ENCODE results near the gene C12orf43.

C12orf43 gene

GRCh38 chr12:120993496-120993895 lies 22.8 kb downstream of the C12orf43 start:
- no peak for DNase-seq (ENCODE audit: low read depth)
- no peak for TF ChIP-seq POLR2A (IDR thresholded peaks at IDR 0.05; ENCODE audit: extremely low read depth, insufficient read length)
- TF ChIP-seq, protein P1, sequence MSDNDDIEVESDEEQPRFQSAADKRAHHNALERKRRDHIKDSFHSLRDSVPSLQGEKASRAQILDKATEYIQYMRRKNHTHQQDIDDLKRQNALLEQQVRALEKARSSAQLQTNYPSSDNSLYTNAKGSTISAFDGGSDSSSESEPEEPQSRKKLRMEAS (IDR thresholded peaks at IDR 0.05; ENCODE audit: low read depth, low read length): no peak
- no peak for TF ChIP-seq MYC (IDR thresholded peaks at IDR 0.05; ENCODE audit: low read depth, low read length)
- TF ChIP-seq, protein P2, sequence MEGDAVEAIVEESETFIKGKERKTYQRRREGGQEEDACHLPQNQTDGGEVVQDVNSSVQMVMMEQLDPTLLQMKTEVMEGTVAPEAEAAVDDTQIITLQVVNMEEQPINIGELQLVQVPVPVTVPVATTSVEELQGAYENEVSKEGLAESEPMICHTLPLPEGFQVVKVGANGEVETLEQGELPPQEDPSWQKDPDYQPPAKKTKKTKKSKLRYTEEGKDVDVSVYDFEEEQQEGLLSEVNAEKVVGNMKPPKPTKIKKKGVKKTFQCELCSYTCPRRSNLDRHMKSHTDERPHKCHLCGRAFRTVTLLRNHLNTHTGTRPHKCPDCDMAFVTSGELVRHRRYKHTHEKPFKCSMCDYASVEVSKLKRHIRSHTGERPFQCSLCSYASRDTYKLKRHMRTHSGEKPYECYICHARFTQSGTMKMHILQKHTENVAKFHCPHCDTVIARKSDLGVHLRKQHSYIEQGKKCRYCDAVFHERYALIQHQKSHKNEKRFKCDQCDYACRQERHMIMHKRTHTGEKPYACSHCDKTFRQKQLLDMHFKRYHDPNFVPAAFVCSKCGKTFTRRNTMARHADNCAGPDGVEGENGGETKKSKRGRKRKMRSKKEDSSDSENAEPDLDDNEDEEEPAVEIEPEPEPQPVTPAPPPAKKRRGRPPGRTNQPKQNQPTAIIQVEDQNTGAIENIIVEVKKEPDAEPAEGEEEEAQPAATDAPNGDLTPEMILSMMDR (IDR thresholded peaks at IDR 0.05; ENCODE audit: low read depth, low read length): no peak
- H3K4me3 ChIP-seq (ENCODE audit: low read depth, low read length): no peak overlapping the region

DNA sequence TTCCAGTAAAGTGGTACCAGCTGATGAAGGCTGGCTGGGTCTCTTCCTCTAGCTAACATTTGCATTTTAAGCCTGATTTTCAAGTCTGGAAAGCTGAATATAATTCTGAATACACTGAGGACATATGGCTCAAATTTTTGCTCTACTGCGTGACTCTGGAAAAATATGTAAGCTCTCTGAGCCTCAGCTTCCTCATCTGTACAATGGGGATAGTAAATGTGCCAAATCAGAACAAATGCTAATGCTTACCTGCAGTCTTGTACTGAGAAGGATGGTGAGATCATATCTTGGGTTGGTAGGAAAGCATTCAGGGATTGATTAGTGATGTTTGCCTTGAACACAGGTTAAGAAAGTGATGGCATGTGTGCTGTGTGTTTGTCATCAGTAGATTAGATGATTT lies 23.3 kb downstream of the C12orf43 start:
- H3K4me3 ChIP-seq (ENCODE audit: low read depth, low read length): no peak overlapping the region
- TF ChIP-seq MYC (IDR thresholded peaks at IDR 0.05; ENCODE audit: low read depth, low read length): no peak
- no peak for TF ChIP-seq POLR2A (IDR thresholded peaks at IDR 0.05; ENCODE audit: extremely low read depth, insufficient read length)
- TF ChIP-seq, protein P2 (IDR thresholded peaks at IDR 0.05; ENCODE audit: low read depth, low read length): no peak
- TF ChIP-seq, protein P1 (IDR thresholded peaks at IDR 0.05; ENCODE audit: low read depth, low read length): no peak
- no peak for DNase-seq (ENCODE audit: low read depth)

GRCh38 chr12:120991965-120992364 lies 24.3 kb downstream of the C12orf43 start:
- DNase-seq (ENCODE audit: low read depth): no peak
- H3K4me3 ChIP-seq (ENCODE audit: low read depth, low read length): no peak overlapping the region
- TF ChIP-seq, protein P1 (IDR thresholded peaks at IDR 0.05; ENCODE audit: low read depth, low read length): no peak
- TF ChIP-seq, protein P2 (IDR thresholded peaks at IDR 0.05; ENCODE audit: low read depth, low read length): no peak
- TF ChIP-seq MYC (IDR thresholded peaks at IDR 0.05; ENCODE audit: low read depth, low read length) (no peak), POLR2A (IDR thresholded peaks at IDR 0.05; ENCODE audit: extremely low read depth, insufficient read length) (no peak)

- TF ChIP-seq, protein P2 (IDR thresholded peaks at IDR 0.05; ENCODE audit: low read depth, low read length): no peak
- TF ChIP-seq MYC (IDR thresholded peaks at IDR 0.05; ENCODE audit: low read depth, low read length): no peak
- TF ChIP-seq, protein P1 (IDR thresholded peaks at IDR 0.05; ENCODE audit: low read depth, low read length): no peak
- TF ChIP-seq POLR2A (IDR thresholded peaks at IDR 0.05; ENCODE audit: extremely low read depth, insufficient read length): no peak
- no peak for DNase-seq (ENCODE audit: low read depth)
Observed at GRCh38 chr12:120990487-120991055, 25.7 kb downstream of the C12orf43 start.

GRCh38 chr12:120989687-120990086 lies 26.6 kb downstream of the C12orf43 start:
- H3K4me3 ChIP-seq (ENCODE audit: low read depth, low read length): no peak overlapping the region
- DNase-seq (ENCODE audit: low read depth): no peak
- TF ChIP-seq MYC (IDR thresholded peaks at IDR 0.05; ENCODE audit: low read depth, low read length): no peak
- TF ChIP-seq, protein P1 (IDR thresholded peaks at IDR 0.05; ENCODE audit: low read depth, low read length): no peak
- no peak for TF ChIP-seq POLR2A (IDR thresholded peaks at IDR 0.05; ENCODE audit: extremely low read depth, insufficient read length)
- TF ChIP-seq, protein P2 (IDR thresholded peaks at IDR 0.05; ENCODE audit: low read depth, low read length): no peak

More at GRCh38 chr12:120990487-120991055, 25.7 kb downstream of the C12orf43 start:
- H3K4me3 ChIP-seq (ENCODE audit: low read depth, low read length): no peak overlapping the region
